Effector memory CD4-positive, alpha-beta T cell (primary cell): ENCODE data around the gene TRPT1.

Source experiments
- DNase-seq, 3 donors: peaks; one replicate each; pipeline ENCODE4 v3.0.0-alpha.2; 2020
- H3K27ac ChIP-seq: 2 replicates; pipeline ENCODE4 v1.7.0; 2013; ENCODE audit warnings: mild to moderate bottlenecking, low read length, moderate library complexity; ENCODE audit not compliant: insufficient read depth, poor library complexity, severe bottlenecking
- H3K27me3 ChIP-seq: replicated peaks from 2 replicates; pipeline ENCODE4 v1.7.0; 2013; ENCODE audit warnings: mild to moderate bottlenecking, low read length; ENCODE audit not compliant: insufficient read depth, control insufficient read depth, poor library complexity, severe bottlenecking
- H3K36me3 ChIP-seq: 2 replicates; pipeline ENCODE4 v1.7.0; 2013; ENCODE audit warnings: mild to moderate bottlenecking, low read length, moderate library complexity; ENCODE audit not compliant: control insufficient read depth, insufficient read depth
- H3K4me1 ChIP-seq: 2 replicates; pipeline ENCODE4 v1.7.0; 2013; ENCODE audit warnings: low read length, mild to moderate bottlenecking; ENCODE audit not compliant: control insufficient read depth, insufficient read depth, poor library complexity, severe bottlenecking
- H3K4me3 ChIP-seq: 2 replicates; pipeline ENCODE4 v1.7.0; 2013; ENCODE audit warnings: low read length, low read depth, mild to moderate bottlenecking; ENCODE audit not compliant: insufficient read depth, poor library complexity, severe bottlenecking
- H3K9me3 ChIP-seq: 2 replicates; pipeline ENCODE4 v1.7.0; 2013; ENCODE audit warnings: mild to moderate bottlenecking, low read length, moderate library complexity; ENCODE audit not compliant: control insufficient read depth

TRPT1 gene

GRCh38 chr11:64258946-64259532 lies 33.1 kb upstream of the TRPT1 start:
- H3K4me1 ChIP-seq, result no peaks in the 10 kb centered on the region
- H3K27ac ChIP-seq, result no peak overlapping the region
- no peaks in the 10 kb centered on the region for H3K27me3 ChIP-seq
- no peak for DNase-seq
- no peak overlapping the region for H3K4me3 ChIP-seq
- H3K9me3 ChIP-seq, result no peaks in the 10 kb centered on the region
- peaks cover 5% of the 10 kb centered on the region for H3K36me3 ChIP-seq

DNA sequence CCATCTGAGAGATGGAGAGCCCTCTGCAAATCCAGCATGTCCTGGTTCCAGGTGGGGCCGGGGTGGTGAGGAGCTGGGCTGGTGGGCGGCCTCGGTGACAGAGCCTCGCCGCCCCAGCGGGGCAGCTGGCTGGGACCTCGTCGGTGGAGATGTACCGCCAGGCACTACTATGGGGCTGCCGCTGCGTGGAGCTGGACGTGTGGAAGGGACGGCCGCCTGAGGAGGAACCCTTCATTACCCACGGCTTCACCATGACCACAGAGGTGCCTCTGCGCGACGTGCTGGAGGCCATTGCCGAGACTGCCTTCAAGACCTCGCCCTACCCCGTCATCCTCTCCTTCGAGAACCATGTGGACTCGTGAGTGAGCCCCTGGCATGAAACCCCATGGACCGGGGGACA lies 32.4 kb upstream of the TRPT1 start:
- Histone ChIP-seq H3K36me3 (no peaks in the 10 kb centered on the region), H3K27ac (no peak overlapping the region), H3K9me3 (no peaks in the 10 kb centered on the region), H3K4me1 (no peaks in the 10 kb centered on the region), H3K27me3 (no peaks in the 10 kb centered on the region), H3K4me3 (no peak overlapping the region)
- DNase-seq, result no peak

- Histone ChIP-seq H3K36me3 (no peaks in the 10 kb centered on the region), H3K4me1 (peaks cover 12% of the 10 kb centered on the region), H3K27ac (no peak overlapping the region), H3K27me3 (no peaks in the 10 kb centered on the region), H3K9me3 (no peaks in the 10 kb centered on the region), H3K4me3 (no peak overlapping the region)
- no peak for DNase-seq
Observed at GRCh38 chr11:64256300-64256699, 30.3 kb upstream of the TRPT1 start.

GRCh38 chr11:64255135-64256128 lies 29.4 kb upstream of the TRPT1 start:
- DNase-seq, result no peak
- Histone ChIP-seq H3K27me3 (no peaks in the 10 kb centered on the region), H3K9me3 (no peaks in the 10 kb centered on the region), H3K4me3 (no peak overlapping the region), H3K36me3 (no peaks in the 10 kb centered on the region), H3K27ac (no peak overlapping the region), H3K4me1 (peaks cover 19% of the 10 kb centered on the region)

GRCh38 chr11:64254326-64254725 lies 28.3 kb upstream of the TRPT1 start:
- Histone ChIP-seq H3K9me3 (no peaks in the 10 kb centered on the region), H3K4me1 (peaks cover 25% of the 10 kb centered on the region), H3K27ac (no peak overlapping the region), H3K27me3 (no peaks in the 10 kb centered on the region), H3K4me3 (no peak overlapping the region), H3K36me3 (no peaks in the 10 kb centered on the region)
- no peak for DNase-seq

- no peaks in the 10 kb centered on the region for H3K36me3 ChIP-seq
- no peak overlapping the region for H3K4me3 ChIP-seq
- peaks cover 25% of the 10 kb centered on the region for H3K4me1 ChIP-seq
- no peak for DNase-seq
- no peaks in the 10 kb centered on the region for H3K27me3 ChIP-seq
- H3K27ac ChIP-seq, result no peak overlapping the region
- no peaks in the 10 kb centered on the region for H3K9me3 ChIP-seq
Observed at GRCh38 chr11:64253481-64253880, 27.5 kb upstream of the TRPT1 start.

- H3K27me3 ChIP-seq, result no peaks in the 10 kb centered on the region
- H3K36me3 ChIP-seq, result no peaks in the 10 kb centered on the region
- H3K27ac ChIP-seq, result no peak overlapping the region
- H3K9me3 ChIP-seq, result no peaks in the 10 kb centered on the region
- DNase-seq, result no peak
- peaks cover 25% of the 10 kb centered on the region for H3K4me1 ChIP-seq
- H3K4me3 ChIP-seq, result no peak overlapping the region
Observed at GRCh38 chr11:64253043-64253442, 27.1 kb upstream of the TRPT1 start.

DNA sequence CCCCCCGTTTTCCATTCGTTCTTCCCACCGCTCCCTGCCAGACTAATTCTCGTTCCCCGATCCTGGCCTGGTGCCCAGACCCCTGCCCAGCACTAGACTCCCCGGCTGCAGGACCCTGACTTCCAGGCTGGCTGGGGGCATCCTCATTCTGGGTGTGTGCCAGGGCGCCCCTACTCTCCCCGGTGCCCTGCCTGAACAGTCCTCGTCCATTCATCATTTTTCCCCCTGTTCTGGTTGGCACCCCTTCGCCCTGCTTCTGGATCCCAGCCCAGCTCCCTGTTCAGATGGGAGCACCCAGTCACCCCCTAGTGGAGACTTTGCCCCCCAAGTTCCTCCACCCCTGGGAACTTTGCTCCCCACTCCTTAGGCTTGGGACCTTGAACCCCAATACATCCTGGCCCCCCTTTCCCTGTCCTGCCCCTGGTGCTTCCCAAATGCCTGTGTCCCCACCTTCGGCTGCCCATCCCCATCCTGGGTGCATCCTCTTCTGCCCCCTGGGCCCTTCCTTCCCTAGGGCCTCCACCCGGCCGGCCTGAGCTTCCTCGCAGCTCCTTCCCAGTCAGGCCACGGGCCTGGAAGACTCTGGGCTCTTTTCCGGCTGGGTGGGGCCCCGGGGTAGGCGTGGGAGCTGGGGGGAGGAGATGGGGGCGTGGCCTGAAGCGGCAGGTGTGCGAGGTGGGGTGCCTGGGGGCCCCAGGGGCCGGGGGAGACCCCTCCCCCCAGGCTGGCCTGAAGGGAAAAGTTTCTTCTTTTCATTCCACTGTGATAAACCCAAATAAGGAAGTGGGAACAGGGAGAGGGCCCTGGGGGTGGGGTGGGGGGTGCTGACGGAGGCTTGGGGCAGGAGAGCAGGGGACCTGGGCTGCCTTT lies 26.3 kb upstream of the TRPT1 start:
- DNase-seq, result no peak
- H3K27me3 ChIP-seq, result no peaks in the 10 kb centered on the region
- no peaks in the 10 kb centered on the region for H3K36me3 ChIP-seq
- H3K9me3 ChIP-seq, result no peaks in the 10 kb centered on the region
- peak overlapping the region; percentile 65 for H3K4me3 ChIP-seq
- no peak overlapping the region for H3K27ac ChIP-seq
- H3K4me1 ChIP-seq, result peaks cover 32% of the 10 kb centered on the region

- DNase-seq, result no peak
- no peaks in the 10 kb centered on the region for H3K27me3 ChIP-seq
- H3K27ac ChIP-seq, result no peak overlapping the region
- peak overlapping the region; percentile 65 for H3K4me3 ChIP-seq
- peaks cover 32% of the 10 kb centered on the region for H3K4me1 ChIP-seq
- H3K36me3 ChIP-seq, result no peaks in the 10 kb centered on the region
- H3K9me3 ChIP-seq, result no peaks in the 10 kb centered on the region
Observed at GRCh38 chr11:64251753-64252002, 25.7 kb upstream of the TRPT1 start.
